NOMO-1 treated with dmso at 0.1 percent for 144 hours (cell line): Measurements from ENCODE around the gene REL.
"Not testable (repeated sequence)": the region's sequence is repeated elsewhere in the genome, so short reads cannot be mapped to it uniquely, and the experiment has no call there.

ENCODE experiments used
- DNase-seq: peaks from one replicate; lab custom pipeline; 2025; ENCODE audit not compliant: unreplicated experiment; lab: John Stamatoyannopoulos, UW

Gene REL

DNA sequence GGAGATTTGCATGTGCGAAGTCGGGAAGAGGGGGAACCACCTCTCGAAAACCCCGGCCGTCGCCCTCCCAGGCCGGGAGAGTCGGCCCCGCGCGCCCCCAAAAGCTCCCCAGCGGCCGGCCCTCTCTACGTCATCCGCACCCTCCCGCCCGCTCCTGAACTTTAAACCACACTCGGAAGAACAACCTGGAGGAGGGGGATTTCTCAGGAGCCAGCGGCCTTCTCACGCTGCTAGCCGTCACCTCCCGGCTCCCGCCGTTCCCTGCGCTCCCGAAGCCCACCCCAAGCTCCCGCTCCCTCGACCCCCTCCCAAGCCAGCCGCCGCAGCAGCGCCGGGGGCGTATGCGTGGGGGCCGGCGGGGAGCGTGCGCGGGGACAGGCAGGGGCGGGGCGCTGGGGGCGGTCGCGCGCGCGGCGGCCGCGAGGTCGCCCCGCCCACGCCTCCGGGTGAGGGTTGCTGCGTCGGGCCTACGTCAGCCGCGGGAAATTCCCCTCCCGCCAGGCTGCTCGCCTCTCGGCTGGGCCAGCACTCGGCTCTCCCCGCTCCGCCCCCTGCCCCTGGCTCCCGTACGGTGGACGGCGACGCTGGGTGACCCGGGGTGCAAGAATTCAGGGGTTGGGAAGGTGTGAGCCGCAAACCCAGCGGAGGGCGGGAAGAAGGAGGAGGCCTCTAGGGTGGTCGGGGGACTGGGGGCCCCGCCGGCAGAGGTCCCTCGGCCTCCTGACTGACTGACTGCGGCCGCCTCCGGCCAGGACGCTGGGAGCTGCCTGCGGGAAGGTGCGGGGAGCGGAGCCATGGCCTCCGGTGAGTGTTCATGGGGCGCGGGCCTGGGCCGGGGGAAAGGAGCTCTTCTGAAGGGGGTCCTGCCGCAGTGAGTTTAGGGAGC, at the start of gene REL:
TSS of gene REL (plus strand) at position 528 of the 886 bp plus-strand sequence. CDS start at position 795, 267 bp downstream.
- DNase-seq = peak; percentile 78

DNA sequence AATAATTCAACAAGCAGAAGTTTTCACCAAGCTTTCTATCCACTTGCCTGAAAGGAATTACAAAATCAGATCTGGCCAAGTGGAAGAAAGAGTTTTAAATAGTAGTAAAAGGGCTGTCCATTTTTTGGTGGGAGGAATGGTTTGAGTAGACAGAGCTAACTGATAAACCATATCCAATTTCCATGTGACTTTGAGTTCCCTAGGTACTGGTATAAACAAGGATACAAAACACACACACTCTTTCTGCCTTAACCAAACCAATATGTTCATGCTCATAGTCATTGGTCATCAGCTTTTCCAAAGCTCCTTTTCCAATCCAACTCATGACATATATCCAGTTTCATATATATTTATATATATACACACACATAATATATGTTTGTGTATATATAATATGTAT, 49.5 kb upstream of the REL start:
- DNase-seq = no peak

DNA sequence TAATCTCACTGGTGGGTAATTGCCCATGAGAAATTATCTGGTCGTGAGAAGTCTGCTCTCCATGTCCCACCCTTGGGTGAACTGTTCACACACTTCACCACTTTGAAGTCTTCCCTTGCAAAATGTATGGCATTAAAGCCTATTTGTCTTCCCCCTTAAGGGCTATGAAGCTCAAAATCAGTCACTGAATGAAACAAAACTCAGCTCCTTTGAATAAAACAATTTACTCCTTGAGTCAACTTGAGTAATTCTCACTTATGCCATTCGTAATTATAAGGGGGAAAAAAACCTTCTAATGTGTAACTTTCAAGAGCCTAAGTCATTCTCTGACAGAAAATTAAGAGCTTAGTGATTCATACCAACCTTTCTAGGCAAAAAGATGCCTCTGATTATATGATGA, 48.8 kb upstream of the REL start:
- DNase-seq = no peak

DNA sequence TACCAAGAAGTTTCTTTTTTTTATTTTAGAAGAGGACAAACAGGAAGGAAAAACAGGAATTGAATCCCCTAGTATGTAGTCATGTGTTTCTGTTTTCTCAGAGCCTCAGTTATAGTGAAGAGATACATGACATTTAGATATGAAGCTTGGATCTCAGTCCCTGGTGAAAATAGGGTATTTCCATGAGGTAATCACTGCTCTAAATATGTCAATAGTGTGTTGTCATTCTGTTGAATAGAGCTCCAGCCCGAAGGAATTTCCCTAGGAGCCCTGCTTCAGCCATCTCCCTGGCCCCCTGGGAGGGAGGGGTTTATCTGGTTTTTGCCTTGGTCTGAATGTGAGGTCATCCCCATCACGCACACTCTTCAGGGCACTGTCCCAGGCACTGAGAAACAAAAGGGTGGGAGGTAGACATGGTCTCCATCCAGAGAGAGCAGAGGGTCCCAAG, 47.1 kb upstream of the REL start:
- DNase-seq = no peak

DNA sequence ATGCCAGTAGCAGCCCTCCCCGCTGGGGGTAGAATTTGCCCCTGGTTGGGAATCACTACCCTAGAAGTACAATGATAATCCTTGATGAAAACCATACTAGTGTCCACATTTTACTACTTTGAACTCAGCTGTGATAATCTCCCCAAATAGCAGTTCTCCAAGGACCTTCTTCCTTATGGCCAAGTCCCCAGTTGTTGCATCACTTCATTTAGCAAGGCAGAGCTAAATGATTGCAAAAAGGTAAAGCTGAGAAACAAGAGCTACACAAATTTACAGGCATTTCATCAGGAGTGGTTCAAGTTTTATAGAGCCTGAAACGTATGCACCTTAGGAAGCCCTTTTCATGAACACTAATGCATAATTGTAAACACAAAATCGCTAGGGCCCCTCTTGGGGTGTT, 44.9 kb upstream of the REL start:
- no peak for DNase-seq

DNA sequence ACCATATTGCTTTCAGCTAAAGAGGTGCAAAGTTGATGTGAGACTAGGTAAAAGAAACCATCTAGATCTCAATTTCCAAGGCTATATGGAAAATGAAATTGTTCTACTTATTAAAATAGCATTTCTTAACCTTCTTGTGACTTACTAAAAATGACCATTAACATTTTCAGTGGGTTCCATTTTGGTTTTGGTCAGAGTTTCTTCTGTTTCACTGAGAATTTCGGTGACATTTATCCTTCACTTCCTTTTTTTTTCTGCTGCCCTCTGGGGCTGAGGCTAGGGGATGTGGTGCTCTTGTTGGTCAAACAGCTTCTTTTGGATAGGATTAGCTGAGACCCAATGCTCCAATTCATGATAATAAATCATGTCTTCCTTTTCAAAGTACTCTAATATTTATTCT, 44.3 kb upstream of the REL start:
- no peak for DNase-seq

DNA sequence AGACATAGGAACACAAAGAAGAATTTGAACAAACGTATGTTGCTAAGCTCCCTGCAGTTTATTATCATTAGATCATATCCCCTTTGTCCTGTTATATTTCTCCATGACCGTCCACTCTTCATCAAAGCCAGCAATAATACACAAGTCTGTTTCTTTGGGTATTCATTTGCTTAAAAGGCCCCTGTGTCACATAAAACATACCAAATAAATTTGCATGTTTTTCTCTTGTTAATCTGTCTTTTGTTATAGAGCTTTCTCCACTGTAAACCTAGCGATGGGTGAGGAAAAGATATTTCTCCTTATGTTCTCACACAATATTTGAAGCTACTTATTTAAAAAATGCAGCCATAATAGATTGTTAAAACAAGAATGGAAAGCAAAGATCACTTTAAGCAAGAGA, 42.9 kb upstream of the REL start:
- DNase-seq = no peak

DNA sequence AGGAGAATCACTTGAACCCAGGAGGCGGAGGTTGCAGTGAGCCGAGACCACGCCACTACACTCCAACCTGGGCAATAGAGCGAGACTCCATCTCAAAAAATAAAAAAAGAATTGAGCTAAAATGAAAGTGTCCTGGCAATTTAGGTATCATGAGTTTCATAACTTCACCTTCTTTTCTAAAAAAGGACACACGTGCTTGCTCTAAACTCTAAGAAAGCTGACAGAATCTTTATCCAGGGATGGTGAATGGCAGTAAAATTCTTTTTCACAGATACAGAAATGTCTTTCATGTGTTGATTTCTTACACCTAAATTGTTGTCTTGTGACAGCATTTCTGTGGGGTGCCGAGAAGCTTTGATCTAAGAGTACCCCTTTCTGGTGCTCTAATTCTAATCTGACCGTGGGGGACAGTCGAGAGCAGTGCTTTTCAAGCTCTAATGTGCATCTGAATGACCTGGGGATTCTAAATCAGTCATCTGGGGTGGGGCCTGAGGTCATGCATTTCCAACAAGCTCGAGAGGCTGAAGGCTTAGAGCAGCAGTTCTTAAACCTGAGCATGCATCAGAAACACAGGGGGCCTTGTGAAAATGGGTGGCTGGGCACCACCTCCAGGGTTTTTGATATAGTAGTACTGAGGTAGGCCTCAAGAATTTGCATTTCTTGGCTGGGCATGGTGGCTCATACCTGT, 42.1 kb upstream of the REL start:
- no peak for DNase-seq

DNA sequence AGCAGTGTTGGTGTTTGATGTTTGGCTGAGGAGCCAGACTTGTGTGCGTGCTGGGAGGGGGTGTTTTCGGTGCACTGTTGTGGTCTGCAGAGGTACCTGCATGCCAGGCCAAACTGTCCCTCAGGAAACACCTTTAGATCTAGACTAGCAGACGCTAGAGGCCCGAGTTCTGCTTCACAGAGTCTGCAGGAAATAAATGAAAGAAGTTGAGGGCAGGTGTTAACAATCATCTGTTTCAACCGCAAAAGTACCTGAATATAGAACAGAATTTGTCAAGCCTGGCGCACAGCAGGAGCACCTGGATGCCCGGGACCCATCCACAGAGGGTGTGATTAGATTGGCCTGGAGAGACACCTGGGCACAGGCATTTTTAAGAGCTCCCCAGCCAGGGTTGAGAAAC, 40.5 kb upstream of the REL start:
- no peak for DNase-seq

DNA sequence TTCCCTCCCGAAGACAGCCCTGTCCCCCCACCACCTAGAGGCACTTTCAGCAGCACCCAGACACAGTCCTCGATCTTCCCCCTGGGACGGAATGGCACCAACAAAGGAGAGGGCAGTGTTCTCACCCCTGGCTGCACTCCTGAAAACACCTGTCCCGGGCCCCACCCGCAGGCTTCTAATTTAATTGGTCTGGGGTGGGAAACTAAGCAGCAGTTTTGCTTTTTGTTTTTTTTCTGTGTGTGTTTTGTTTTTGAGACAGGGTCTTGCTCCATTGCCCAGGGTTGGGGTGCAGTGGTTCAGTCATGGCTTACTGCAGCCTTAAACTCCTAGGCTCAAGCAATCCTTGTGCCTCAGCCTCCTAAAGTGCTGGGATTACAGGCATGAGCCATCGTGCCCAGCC, 38.4 kb upstream of the REL start:
- DNase-seq = no peak

DNA sequence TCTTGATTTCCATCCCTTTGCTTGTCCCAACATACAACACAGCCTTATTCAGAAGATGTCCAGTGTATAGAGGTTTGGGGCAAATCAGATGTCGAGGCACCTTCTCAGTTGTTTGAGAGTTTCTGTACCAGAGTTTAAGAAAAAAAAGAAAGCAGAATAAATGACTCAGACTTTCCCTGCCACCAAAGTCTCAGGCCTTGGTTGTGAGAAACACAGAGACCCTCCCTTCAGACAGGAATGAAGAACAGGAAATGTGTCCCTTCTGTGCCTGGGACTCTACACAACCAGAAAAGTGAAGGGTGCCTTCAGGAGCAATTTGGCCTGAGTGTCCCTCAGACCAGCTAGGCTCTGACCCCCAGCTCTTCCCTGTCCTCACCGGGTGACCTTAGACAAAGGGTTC, 37.3 kb upstream of the REL start:
- DNase-seq = no peak

DNA sequence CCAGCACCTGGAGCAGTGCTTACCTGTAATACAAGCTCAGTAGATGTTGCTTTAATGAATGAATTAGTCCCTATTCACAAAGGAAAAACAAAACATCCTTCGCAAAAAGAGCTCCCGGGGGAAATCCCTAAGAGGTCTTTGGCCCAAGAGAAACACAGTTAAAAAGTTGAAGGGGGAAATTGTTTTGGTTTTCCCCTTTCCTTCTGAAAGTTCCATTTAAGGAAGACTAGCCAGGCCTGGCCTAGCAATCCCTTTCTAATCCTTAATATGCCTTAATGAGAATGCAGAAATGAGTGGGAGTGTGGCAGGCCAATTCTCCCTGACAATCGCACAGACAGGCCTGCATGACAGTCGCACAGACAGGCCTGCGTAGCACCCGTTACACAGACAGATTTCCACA, 33.5 kb upstream of the REL start:
- no peak for DNase-seq

DNA sequence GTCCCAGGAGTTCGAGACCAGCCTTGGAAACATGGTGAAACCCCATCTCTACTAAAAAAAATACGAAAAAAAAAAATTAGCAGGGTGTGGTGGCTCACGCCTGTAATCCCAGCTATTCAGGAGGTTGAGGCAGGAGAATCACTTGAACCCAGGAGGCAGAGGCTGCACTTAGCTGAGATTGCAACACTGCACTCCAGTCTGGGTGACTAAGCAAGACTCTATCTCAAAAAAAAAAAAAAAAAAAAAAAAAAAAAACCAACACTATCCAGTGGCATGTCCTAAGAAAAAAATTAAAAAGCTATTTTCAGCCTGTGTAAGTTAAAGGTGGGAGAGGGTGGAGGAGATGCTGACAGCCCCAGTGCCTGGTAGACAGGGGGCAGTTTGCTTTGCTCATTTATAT, 32.2 kb upstream of the REL start:
- DNase-seq = no peak

DNA sequence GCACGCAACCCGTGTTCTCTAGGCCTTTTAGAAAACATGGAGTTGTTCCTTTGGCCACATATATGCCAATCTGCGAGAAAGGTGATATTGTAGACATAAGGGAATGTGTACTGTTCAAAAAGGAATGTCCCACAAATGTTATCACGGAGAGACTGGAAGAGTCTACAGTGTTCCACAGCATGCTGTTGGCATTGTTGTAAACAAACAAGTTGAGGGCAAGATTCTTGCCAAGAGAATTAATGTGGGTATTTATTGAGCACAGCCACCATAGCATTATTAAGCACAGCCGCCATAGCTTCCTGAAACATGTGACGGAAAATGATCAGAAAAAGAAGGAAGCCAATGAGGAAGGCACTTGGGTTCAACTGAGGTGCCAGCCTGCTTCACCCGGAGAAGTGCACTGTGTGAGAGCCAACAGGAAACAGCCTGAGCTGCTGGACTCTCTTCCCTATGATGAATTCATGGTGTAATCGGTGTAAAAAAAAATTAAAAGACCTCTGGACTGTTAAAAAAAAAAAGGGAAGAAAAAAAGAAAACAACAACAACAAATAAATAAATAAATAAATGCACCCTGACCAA, 29.0 kb upstream of the REL start:
- no peak for DNase-seq

DNA sequence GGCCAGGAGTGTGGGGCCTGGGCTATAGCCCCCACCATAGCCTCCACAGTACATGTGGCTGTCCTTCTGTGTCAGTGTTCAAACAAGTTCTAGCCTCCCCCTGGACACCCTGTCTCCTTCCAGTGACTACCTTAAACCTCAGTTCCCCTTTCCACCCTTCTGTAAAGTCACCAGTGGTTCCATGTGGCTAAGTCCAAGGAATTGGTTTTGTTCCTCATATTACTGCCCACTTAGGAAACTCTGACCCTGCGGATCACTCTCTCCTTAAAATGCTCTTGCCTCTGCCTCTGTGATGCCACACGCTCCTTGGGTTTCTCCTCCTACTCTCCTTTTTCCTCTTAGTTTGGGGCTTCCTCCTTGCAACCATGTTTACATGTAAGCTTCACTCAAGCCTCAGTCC, 27.8 kb upstream of the REL start:
- no peak for DNase-seq

DNA sequence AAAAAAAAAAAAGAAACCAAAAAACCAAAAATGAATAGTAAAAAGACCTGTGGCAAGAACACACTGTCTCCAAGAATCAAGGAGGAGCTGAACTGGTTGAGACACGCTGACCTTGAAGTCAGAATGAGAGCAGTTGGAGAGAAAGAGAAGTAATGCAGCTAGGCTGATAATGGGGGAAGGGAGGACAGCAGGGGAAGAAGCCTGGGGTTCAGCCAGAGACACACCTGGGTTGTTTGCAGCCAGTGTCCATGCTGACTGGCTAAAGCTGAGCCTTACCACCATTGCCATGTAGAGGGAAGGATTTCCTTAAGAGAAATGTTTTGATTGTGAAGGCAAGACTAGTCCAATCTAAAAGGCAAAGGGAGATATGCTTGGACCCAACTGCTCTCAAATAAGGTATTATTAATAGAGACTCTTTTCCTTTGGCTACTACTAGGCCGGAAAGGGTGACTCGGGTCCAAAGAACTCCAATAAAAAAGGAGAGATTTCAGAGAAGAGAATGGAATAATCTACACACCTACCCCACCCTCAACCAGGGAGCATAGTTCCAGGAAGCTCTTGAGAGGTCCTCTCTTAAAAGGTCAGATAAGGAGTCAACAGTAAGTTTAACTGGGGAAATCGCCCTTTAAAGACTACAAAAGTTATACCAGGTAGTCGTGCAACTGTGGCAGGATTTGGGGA, 25.2 kb upstream of the REL start:
- DNase-seq = peak; percentile 31

DNA sequence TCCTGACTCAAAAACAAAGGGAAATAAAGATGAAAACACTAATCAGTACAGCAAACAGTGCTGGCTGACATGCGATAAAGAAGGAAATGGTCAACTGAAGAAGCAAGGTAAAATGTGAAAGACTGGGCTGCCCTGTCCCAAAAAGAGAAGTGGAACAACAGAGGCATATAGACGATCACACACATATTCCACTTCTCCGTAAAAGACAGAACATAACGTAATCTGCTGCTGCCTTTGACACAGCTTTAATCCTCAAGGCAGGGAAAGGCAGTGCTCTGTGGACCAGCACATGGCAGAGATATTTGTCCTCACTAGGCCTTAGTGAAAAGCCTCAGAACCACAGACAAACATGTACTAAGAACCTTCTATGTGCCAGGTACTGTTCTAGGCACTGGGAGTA, 24.3 kb upstream of the REL start:
- peak; percentile 39 for DNase-seq

DNA sequence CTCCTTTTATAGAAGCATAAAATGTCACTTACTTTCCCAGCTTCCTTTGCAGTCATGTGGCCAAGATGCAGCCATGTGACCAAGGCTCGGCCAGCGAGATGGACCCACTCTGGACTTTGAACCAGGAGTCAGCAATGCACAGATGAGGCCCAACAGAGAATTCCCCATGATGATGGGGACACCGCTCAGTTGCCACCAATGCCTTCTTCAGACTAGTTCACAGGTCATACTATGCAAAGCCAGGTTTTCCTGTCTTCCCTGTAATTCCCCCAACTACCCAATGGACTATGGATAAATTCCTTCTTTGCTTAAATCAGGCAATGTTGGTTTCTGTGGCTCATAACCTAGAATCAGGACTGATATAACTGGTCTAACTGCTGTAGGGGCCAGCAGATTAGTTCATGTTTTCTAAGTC, 22.5 kb upstream of the REL start:
- no peak for DNase-seq

DNA sequence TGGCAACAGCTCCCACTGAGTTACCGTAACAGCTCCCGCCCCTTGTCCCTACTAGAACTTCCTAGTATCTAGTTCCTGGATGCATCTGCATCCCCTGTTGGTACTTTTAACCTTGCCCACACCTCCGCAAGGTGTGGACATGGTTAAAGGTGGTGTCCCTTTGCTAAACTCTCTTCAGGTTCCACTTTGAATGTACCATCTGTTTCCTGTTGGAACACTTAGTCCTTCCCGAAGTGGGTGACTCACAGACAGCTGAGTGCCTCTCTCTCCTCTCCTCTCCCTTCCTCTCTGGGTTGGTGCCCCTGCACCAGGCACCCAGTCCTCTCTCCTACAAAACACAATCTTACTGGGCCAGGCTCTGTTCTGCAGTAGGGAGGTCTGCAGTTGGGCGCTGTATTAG, 19.6 kb upstream of the REL start:
- DNase-seq = no peak

DNA sequence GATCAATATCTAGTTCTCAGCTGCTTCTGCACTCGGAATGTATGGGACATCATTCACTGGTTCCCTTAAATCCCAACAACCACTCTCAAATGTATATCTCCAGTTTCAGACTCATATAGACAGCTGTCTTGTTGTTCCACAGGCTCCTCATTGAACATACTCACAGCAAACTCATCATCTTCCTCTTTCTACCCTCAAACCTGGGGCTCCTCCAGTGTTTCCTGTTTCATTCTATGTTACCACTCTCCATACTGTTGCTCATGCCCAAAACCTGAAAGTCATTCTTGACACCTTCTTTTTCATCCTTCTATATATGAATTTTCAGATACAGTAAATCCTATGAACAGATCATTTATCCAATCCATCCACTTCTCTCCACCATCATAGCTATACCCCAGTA, 18.7 kb upstream of the REL start:
- no peak for DNase-seq

DNA sequence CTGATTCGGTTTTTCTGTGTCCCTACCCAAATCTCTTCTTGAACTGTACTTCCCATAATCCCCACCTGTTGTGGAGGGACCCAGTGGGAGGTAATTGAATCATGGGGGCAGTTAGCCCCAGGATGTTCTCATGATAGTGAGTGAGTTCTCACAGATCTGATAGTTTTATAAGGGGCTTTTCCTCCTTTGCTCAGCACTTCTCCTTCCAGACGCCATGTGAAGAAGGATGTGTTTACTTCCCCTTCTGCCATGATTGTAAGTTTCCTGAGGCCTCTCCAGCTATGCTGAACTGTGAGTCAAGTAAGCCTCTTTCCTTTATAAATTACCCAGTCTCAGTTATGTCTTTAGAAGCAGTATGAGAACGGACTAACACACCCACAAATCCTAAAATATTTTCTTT, 16.0 kb upstream of the REL start:
- DNase-seq = not testable (repeated sequence)

DNA sequence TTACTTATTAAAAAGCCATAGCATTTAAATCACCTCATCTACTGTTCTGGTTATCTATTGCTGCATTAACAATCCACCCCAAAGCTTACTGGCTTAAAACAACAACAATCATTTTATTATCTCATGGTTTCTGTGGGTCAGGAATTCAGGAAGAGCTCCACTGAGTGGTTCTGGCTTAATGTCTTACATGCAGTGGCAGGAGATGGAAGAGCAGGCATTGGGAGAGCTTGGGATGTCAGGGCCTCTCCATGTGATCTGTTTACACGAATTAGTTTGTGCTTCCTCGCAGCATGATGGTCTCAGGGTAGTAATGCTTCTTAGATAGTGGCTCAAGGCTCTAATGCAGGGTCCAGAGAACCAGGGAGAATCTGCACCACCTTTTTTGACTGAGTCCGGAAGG, 14.4 kb upstream of the REL start:
- DNase-seq = no peak
